B cell (primary cell): ENCODE data around the gene C11orf21. TPM values are rescaled to one million over a fixed set of nuclear protein-coding genes. Genes with fewer than 3 reads are reported as not detected.

Experiments
- ATAC-seq: fragments of 200-7000 bp; cut with Tn5 transposase; one replicate; pipeline ENCODE4 v1.10.0; 2021; ENCODE audit warnings: low read depth, mild to moderate bottlenecking, moderate number of reproducible peaks, moderate library complexity
- CTCF ChIA-PET: fragments of 350-600 bp; sonication (Branson Sonifier 250); formaldehyde crosslinking; loops from one replicate; lab custom pipeline; 2021; ENCODE audit warnings: antibody characterized with exemption, inconsistent platforms; lab: Charles Lee
- POLR2A ChIA-PET: fragments of 350-600 bp; sonication (Branson Sonifier 250); formaldehyde crosslinking; loops from one replicate; lab custom pipeline; 2021; ENCODE audit warnings: antibody characterized with exemption; lab: Charles Lee
- DNase-seq: peaks from one replicate; pipeline ENCODE4 v3.0.0; 2013
- H2AFZ ChIP-seq: 2 replicates; pipeline ENCODE4 v1.6.1; 2012; ENCODE audit warnings: mild to moderate bottlenecking, low read depth, low read length; ENCODE audit not compliant: insufficient read depth, poor library complexity, severe bottlenecking
- H3K27ac ChIP-seq, 2 donors: 1 replicate in 1 of 2; 2 replicates in 1 of 2; pipeline ENCODE4 v1.5.1; 2012 to 2013; ENCODE audit warnings: low read length in 2 of 2, mild to moderate bottlenecking in 2 of 2, moderate library complexity in 1 of 2
- H3K27me3 ChIP-seq, 4 experiments: fragments of 200-600 bp in 1 of 4; sonication (generic) in 1 of 4; replicated peaks in 1 of 4; 1 replicate in 2 of 4; 2 replicates in 2 of 4; pipeline versions ENCODE4 v1.6.1 to v1.7.0; 2013 to 2016; ENCODE audit warnings: low read length in 3 of 4, mild to moderate bottlenecking in 2 of 4, mixed read lengths in 1 of 4, moderate library complexity in 1 of 4; ENCODE audit not compliant: insufficient read depth in 4 of 4, control insufficient read depth in 3 of 4; ENCODE audit errors: control extremely low read depth in 1 of 4
- H3K36me3 ChIP-seq, 2 experiments: replicated peaks in 1 of 2; 1 replicate in 1 of 2; 2 replicates in 1 of 2; pipeline versions ENCODE4 v1.6.1 to v1.7.1; 2013; ENCODE audit warnings: low read length in 1 of 2; ENCODE audit not compliant: insufficient read depth in 2 of 2, control insufficient read depth in 1 of 2; ENCODE audit errors: control extremely low read depth in 1 of 2, extremely low read depth in 1 of 2
- H3K4me1 ChIP-seq, 2 donors: fragments of 200-600 bp in 1 of 2; sonication (generic) in 1 of 2; 1 replicate in 1 of 2; 2 replicates in 1 of 2; pipeline versions ENCODE4 v1.5.1 to v1.6.1; 2013 to 2017; ENCODE audit warnings: low read length in 2 of 2; ENCODE audit not compliant: control insufficient read depth in 2 of 2, insufficient read depth in 2 of 2
- H3K4me2 ChIP-seq: replicated peaks from 2 replicates; pipeline ENCODE3; 2012; ENCODE audit warnings: mild to moderate bottlenecking, low read depth, low read length; ENCODE audit not compliant: poor library complexity, severe bottlenecking
- H3K4me3 ChIP-seq, 5 experiments: fragments of 200-600 bp in 1 of 5; sonication (generic) in 1 of 5; 1 replicate in 3 of 5; 2 replicates in 2 of 5; pipeline versions ENCODE4 v1.5.1 to v1.7.0; 2011 to 2016; ENCODE audit warnings: low read length in 4 of 5, mild to moderate bottlenecking in 4 of 5, low read depth in 2 of 5, control low read depth in 1 of 5, moderate library complexity in 1 of 5; ENCODE audit not compliant: insufficient read depth in 1 of 5; ENCODE audit errors: control extremely low read depth in 1 of 5, extremely low read depth in 1 of 5
- H3K79me2 ChIP-seq: fragments of 200-600 bp; sonication (generic); one replicate; pipeline ENCODE4 v1.6.0; 2016; ENCODE audit warnings: low read length; ENCODE audit not compliant: control insufficient read depth, insufficient read depth
- H3K9ac ChIP-seq: fragments of 200-600 bp; sonication (generic); 2 replicates; pipeline ENCODE4 v1.6.1; 2017; ENCODE audit warnings: mild to moderate bottlenecking, low read length, moderate library complexity
- H3K9me3 ChIP-seq, 3 donors: one replicate each; pipeline versions ENCODE4 v1.6.1 to v1.7.1; 2013; ENCODE audit warnings: low read length in 2 of 3; ENCODE audit not compliant: control insufficient read depth in 2 of 3, insufficient read depth in 1 of 3; ENCODE audit errors: control extremely low read depth in 1 of 3
- H4K20me1 ChIP-seq: 2 replicates; pipeline ENCODE4 v1.6.0; 2012; ENCODE audit warnings: mild to moderate bottlenecking, low read length; ENCODE audit not compliant: insufficient read depth, control insufficient read depth, poor library complexity, severe bottlenecking
- H3K27ac Mint-ChIP-seq: one replicate; pipeline ENCODE4 v1.8.0; 2021; ENCODE audit warnings: mixed read lengths
- H3K27me3 Mint-ChIP-seq: one replicate; pipeline ENCODE4 v1.8.0; 2021; ENCODE audit warnings: mixed read lengths
- H3K4me1 Mint-ChIP-seq: one replicate; pipeline ENCODE4 v1.8.0; 2021; ENCODE audit warnings: mixed read lengths
- H3K4me3 Mint-ChIP-seq: one replicate; pipeline ENCODE4 v1.8.0; 2021; ENCODE audit warnings: mixed read lengths
- H3K9me3 Mint-ChIP-seq: one replicate; pipeline ENCODE4 v1.8.0; 2022; ENCODE audit warnings: mixed read lengths; ENCODE audit not compliant: insufficient read depth
- CTCF ChIP-seq: fragments of 200-600 bp; IDR thresholded peaks from one replicate; pipeline ENCODE4 v1.8.0; 2022; ENCODE audit warnings: antibody characterized with exemption, mild to moderate bottlenecking
- EZH2 ChIP-seq: IDR thresholded peaks from 2 replicates; pipeline ENCODE4 v1.6.1; 2012; ENCODE audit warnings: borderline replicate concordance, low read depth, mild to moderate bottlenecking, moderate library complexity, low read length; ENCODE audit not compliant: insufficient read depth, poor library complexity, severe bottlenecking
- WGBS: methylation state at CpG from one replicate; pipeline ENCODE4 v1.1.5; 2013; ENCODE audit warnings: missing lambda C conversion rate; ENCODE audit not compliant: insufficient coverage; 5-methylcytosine and 5-hydroxymethylcytosine counted together
- intact Hi-C: fragments of 100-400 bp; cut with micrococcal nuclease; formaldehyde crosslinking; loops from one replicate; pipeline ENCODE4 v1.10.0; 2022
- polyA plus RNA-seq: library from polyadenylated mRNA; depleted of rRNA; stranded (reverse); fragments of >200 nt; gene quantifications from 2 replicates; pipeline ENCODE4 v1.2.3, GENCODE V29; 2012
- total RNA-seq, 2 donors: library from RNA; stranded (reverse); fragments of 120-200 nt in 1 of 2; gene quantifications; 1 replicate in 1 of 2; 2 replicates in 1 of 2; pipeline versions ENCODE4 v1.2.3 to v1.2.4, GENCODE V29; 2013 to 2022

Gene C11orf21
- total and polyA plus RNA-seq, 2 donors (not counting 1 experiment from before 2014, with no cell fraction given): 22.8 to 38.9 TPM

GRCh38 chr11:2310073-2310785, 8.5 kb upstream of the C11orf21 start:
- H3K79me2 ChIP-seq: peaks cover 6% of the 10 kb centered on the region
- peaks cover 13% of the 10 kb centered on the region for H3K4me1 Mint-ChIP-seq
- H3K36me3 ChIP-seq: no peaks in the 10 kb centered on the region
- ChIA-PET POLR2A (interaction anchor here (1.4 kb wide), 1 partner anchor 68 kb away, joined by 3 read pairs; no protein-coding TSS in a partner anchor), CTCF (interaction anchor here (1.1 to 15.0 kb wide), 3 partner anchors 8 to 221 kb away, joined by 4 to 583 read pairs (median 7); partner anchors contain the start of genes C11orf21 and TSPAN32)
- H2AFZ ChIP-seq: no peak overlapping the region
- no peaks in the 10 kb centered on the region for H3K9me3 ChIP-seq
- H3K27ac Mint-ChIP-seq: no peak overlapping the region
- 86% methylated on average over 14 of the region's 16 CpGs for WGBS
- H3K9ac ChIP-seq: no peak overlapping the region
- peaks cover 12 to 17% of the 10 kb centered on the region in 2 donors for H3K4me1 ChIP-seq
- no peak overlapping the region for H3K4me3 Mint-ChIP-seq
- no peak for DNase-seq
- no peaks in the 10 kb centered on the region for H3K9me3 Mint-ChIP-seq
- no peak for ATAC-seq
- no peak overlapping the region for H3K4me2 ChIP-seq
- H3K27me3 ChIP-seq: no peaks in the 10 kb centered on the region
- H4K20me1 ChIP-seq: no peaks in the 10 kb centered on the region
- H3K27me3 Mint-ChIP-seq: no peaks in the 10 kb centered on the region
- no peak for TF ChIP-seq CTCF
- no peak for TF ChIP-seq EZH2
- H3K4me3 ChIP-seq: no peak overlapping the region
- H3K27ac ChIP-seq: no peak overlapping the region
- intact Hi-C loops: no loop called here
